GM10266 (cell line): ENCODE results near the gene GPATCH3.

Experiments
- DNase-seq: peaks from one replicate; pipeline ENCODE4 v3.0.0; 2012; ENCODE audit errors: extremely low spot score
- CTCF ChIP-seq: IDR thresholded peaks from 2 replicates; pipeline ENCODE4 v1.5.1; 2012; ENCODE audit warnings: mild to moderate bottlenecking, low read depth; ENCODE audit not compliant: control insufficient read depth, insufficient read depth; ENCODE audit errors: missing control alignments

GPATCH3 gene

GRCh38 chr1:26862781-26863684 is 37.2 kb downstream of the GPATCH3 start, which contains the start of gene SFN:
Gene SFN (plus strand): TSS chr1:26863149. CDS start chr1:26863213, 64 bp downstream.
- TF ChIP-seq CTCF = peak; percentile 57
- DNase-seq = peak; percentile 40

GRCh38 chr1:26861889-26862378 is 38.3 kb downstream of the GPATCH3 start:
- no peak for DNase-seq
- no peak for TF ChIP-seq CTCF

GRCh38 chr1:26861286-26861701 is 39.0 kb downstream of the GPATCH3 start:
- DNase-seq = no peak
- TF ChIP-seq CTCF = no peak

- DNase-seq = no peak
- TF ChIP-seq CTCF = no peak
Observed at GRCh38 chr1:26858891-26859640, 41.2 kb downstream of the GPATCH3 start.

GRCh38 chr1:26858160-26858559 is 42.1 kb downstream of the GPATCH3 start:
- DNase-seq = no peak
- no peak for TF ChIP-seq CTCF

- no peak for TF ChIP-seq CTCF
- no peak for DNase-seq
Observed at GRCh38 chr1:26857473-26858060, 42.7 kb downstream of the GPATCH3 start.
